ENCODE results near the gene HLF.

GRCh38 chr17:55259684-55260111, 5.1 kb upstream of the HLF start:
- TF ChIP-seq CTCF (IDR thresholded peaks at IDR 0.05; ENCODE audit: insufficient read depth, low read length) (no peak), POLR2AphosphoS5 (IDR thresholded peaks at IDR 0.05; ENCODE audit: low read depth) (no peak), REST (IDR thresholded peaks at IDR 0.05; ENCODE audit: insufficient replicate concordance, low read depth) (no peak), GABPA (IDR thresholded peaks at IDR 0.05; ENCODE audit: low read depth) (no peak), SPI1 (IDR thresholded peaks at IDR 0.05; ENCODE audit: borderline replicate concordance, low read depth) (no peak)
